ENCODE results near the gene UBXN2A.
"Not testable (repeated sequence)": the region's sequence is repeated elsewhere in the genome, so short reads cannot be mapped to it uniquely, and the experiment has no call there.

Gene UBXN2A

GRCh38 chr2:23925702-23926289 is 14.5 kb upstream of the UBXN2A start:
- peak in 1 of 2 donors; percentile 79 for DNase-seq
- H3K27ac Mint-ChIP-seq = peak overlapping the region; percentile 99 to 100
- ATAC-seq = peak; percentile 72
- peak overlapping the region; percentile 98 to 99 for H3K4me3 Mint-ChIP-seq
- H3K4me1 Mint-ChIP-seq = peaks cover 52% of the 10 kb centered on the region
- no peaks in the 10 kb centered on the region for H3K27me3 Mint-ChIP-seq
- no peaks in the 10 kb centered on the region for H3K9me3 Mint-ChIP-seq

GRCh38 chr2:23926290-23926749 is 13.9 kb upstream of the UBXN2A start:
- Mint-ChIP-seq H3K4me1 (peaks cover 52% of the 10 kb centered on the region), H3K9me3 (no peaks in the 10 kb centered on the region), H3K27ac (peak overlapping the region; percentile 99 to 100), H3K4me3 (peak overlapping the region; percentile 98 to 99), H3K27me3 (no peaks in the 10 kb centered on the region)
- DNase-seq (peak in 1 of 2 donors; percentile 63), ATAC-seq (peak; percentile 47)

GRCh38 chr2:23926750-23927571 is 13.3 kb upstream of the UBXN2A start, which contains the start of gene ATAD2B:
TSS of gene ATAD2B (minus strand) at chr2:23927123. CDS start at chr2:23926770, 353 bp downstream.
- Mint-ChIP-seq H3K4me1 (peaks cover 47% of the 10 kb centered on the region), H3K9me3 (no peaks in the 10 kb centered on the region), H3K27me3 (no peaks in the 10 kb centered on the region), H3K4me3 (peak within 1 kb of the TSS; percentile 98 to 99), H3K27ac (peak within 1 kb of the TSS; percentile 99 to 100)
- ATAC-seq (peak; percentile 86), DNase-seq (peak; percentile 97 to 98)

GRCh38 chr2:23934259-23934658 is 6.0 kb upstream of the UBXN2A start:
- Mint-ChIP-seq H3K4me3 (no peak overlapping the region), H3K9me3 (no peaks in the 10 kb centered on the region), H3K27ac (no peak overlapping the region)

GRCh38 chr2:23940718-23941620 is 706 bp downstream of the UBXN2A start:
- H3K27me3 Mint-ChIP-seq = peaks cover 11% of the 10 kb centered on the region
- H3K4me1 Mint-ChIP-seq = peaks cover 40% of the 10 kb centered on the region
- ATAC-seq = peak; percentile 70
- DNase-seq = peak in 1 of 2 donors; percentile 53
- H3K4me3 Mint-ChIP-seq = peak overlapping the region; percentile 81 to 90
- H3K9me3 Mint-ChIP-seq = no peaks in the 10 kb centered on the region
- H3K27ac Mint-ChIP-seq = peak overlapping the region in 1 of 2 donors; percentile 73

More at GRCh38 chr2:23934259-23934658, 6.0 kb upstream of the UBXN2A start:
- Mint-ChIP-seq H3K4me1 (peaks cover 7% of the 10 kb centered on the region), H3K27me3 (peaks cover 9% of the 10 kb centered on the region)
- DNase-seq (no peak), ATAC-seq (no peak)

GRCh38 chr2:23941644-23942043 is 1.4 kb downstream of the UBXN2A start:
- H3K9me3 Mint-ChIP-seq = no peaks in the 10 kb centered on the region
- DNase-seq (no peak), ATAC-seq (no peak)
- H3K27me3 Mint-ChIP-seq = peaks cover 11% of the 10 kb centered on the region
- H3K4me3 Mint-ChIP-seq = peak overlapping the region in 1 of 2 donors; percentile 28
- no peak overlapping the region for H3K27ac Mint-ChIP-seq
- H3K4me1 Mint-ChIP-seq = peaks cover 40% of the 10 kb centered on the region

GRCh38 chr2:23943666-23944065 is 3.4 kb downstream of the UBXN2A start:
- Mint-ChIP-seq H3K9me3 (no peaks in the 10 kb centered on the region), H3K27ac (no peak overlapping the region), H3K4me1 (peaks cover 39% of the 10 kb centered on the region), H3K27me3 (peaks cover 9% of the 10 kb centered on the region), H3K4me3 (no peak overlapping the region)
- ATAC-seq = no peak
- DNase-seq = no peak

GRCh38 chr2:23944527-23944926 is 4.3 kb downstream of the UBXN2A start:
- Mint-ChIP-seq H3K4me3 (no peak overlapping the region), H3K4me1 (peaks cover 31% of the 10 kb centered on the region), H3K27me3 (no peaks in the 10 kb centered on the region), H3K27ac (no peak overlapping the region), H3K9me3 (no peaks in the 10 kb centered on the region)
- DNase-seq (no peak), ATAC-seq (no peak)

- Mint-ChIP-seq H3K27ac (no peak overlapping the region), H3K4me3 (no peak overlapping the region), H3K4me1 (peaks cover 26% of the 10 kb centered on the region), H3K27me3 (no peaks in the 10 kb centered on the region), H3K9me3 (no peaks in the 10 kb centered on the region)
- DNase-seq (no peak), ATAC-seq (no peak)
Measured at GRCh38 chr2:23944976-23945375, 4.7 kb downstream of the UBXN2A start.

GRCh38 chr2:23947350-23947749 is 7.1 kb downstream of the UBXN2A start:
- no peak overlapping the region for H3K4me3 Mint-ChIP-seq
- peaks cover 9% of the 10 kb centered on the region for H3K4me1 Mint-ChIP-seq
- H3K27ac Mint-ChIP-seq = no peak overlapping the region
- no peaks in the 10 kb centered on the region for H3K9me3 Mint-ChIP-seq
- no peak for ATAC-seq
- no peaks in the 10 kb centered on the region for H3K27me3 Mint-ChIP-seq
- no peak for DNase-seq

- H3K4me1 Mint-ChIP-seq, H3K4me3 Mint-ChIP-seq, DNase-seq, H3K9me3 Mint-ChIP-seq, H3K27me3 Mint-ChIP-seq, H3K27ac Mint-ChIP-seq, ATAC-seq: not testable (repeated sequence)
Measured at GRCh38 chr2:23952558-23952957, 12.3 kb downstream of the UBXN2A start.

- Mint-ChIP-seq H3K27ac (no peak overlapping the region), H3K27me3 (no peaks in the 10 kb centered on the region), H3K9me3 (no peaks in the 10 kb centered on the region), H3K4me3 (no peak overlapping the region), H3K4me1 (no peaks in the 10 kb centered on the region)
- DNase-seq (no peak), ATAC-seq (no peak)
Measured at GRCh38 chr2:23953625-23954024, 13.4 kb downstream of the UBXN2A start.

GRCh38 chr2:23954325-23955014 is 14.2 kb downstream of the UBXN2A start:
- H3K27ac Mint-ChIP-seq = no peak overlapping the region
- no peak for DNase-seq
- H3K4me1 Mint-ChIP-seq = no peaks in the 10 kb centered on the region
- H3K9me3 Mint-ChIP-seq = no peaks in the 10 kb centered on the region
- ATAC-seq = no peak
- no peak overlapping the region for H3K4me3 Mint-ChIP-seq
- no peaks in the 10 kb centered on the region for H3K27me3 Mint-ChIP-seq

- ATAC-seq = no peak
- Mint-ChIP-seq H3K4me1 (no peaks in the 10 kb centered on the region), H3K27me3 (no peaks in the 10 kb centered on the region), H3K9me3 (no peaks in the 10 kb centered on the region), H3K27ac (no peak overlapping the region), H3K4me3 (no peak overlapping the region)
- DNase-seq = no peak
Measured at GRCh38 chr2:23967846-23968245, 27.6 kb downstream of the UBXN2A start.

GRCh38 chr2:23976883-23977282 is 36.6 kb downstream of the UBXN2A start:
- Mint-ChIP-seq H3K4me3 (no peak overlapping the region), H3K9me3 (no peaks in the 10 kb centered on the region), H3K27ac (no peak overlapping the region), H3K4me1 (no peaks in the 10 kb centered on the region), H3K27me3 (no peaks in the 10 kb centered on the region)
- ATAC-seq (no peak), DNase-seq (no peak)

Measured in stimulated activated naive CD8-positive, alpha-beta T cell treated with anti-CD3 and anti-CD28 coated beads, Interleukin-15, amount 100 ng/mL, for 72 hours (primary cell).